ENCODE results near the gene NKAIN2.

DNA sequence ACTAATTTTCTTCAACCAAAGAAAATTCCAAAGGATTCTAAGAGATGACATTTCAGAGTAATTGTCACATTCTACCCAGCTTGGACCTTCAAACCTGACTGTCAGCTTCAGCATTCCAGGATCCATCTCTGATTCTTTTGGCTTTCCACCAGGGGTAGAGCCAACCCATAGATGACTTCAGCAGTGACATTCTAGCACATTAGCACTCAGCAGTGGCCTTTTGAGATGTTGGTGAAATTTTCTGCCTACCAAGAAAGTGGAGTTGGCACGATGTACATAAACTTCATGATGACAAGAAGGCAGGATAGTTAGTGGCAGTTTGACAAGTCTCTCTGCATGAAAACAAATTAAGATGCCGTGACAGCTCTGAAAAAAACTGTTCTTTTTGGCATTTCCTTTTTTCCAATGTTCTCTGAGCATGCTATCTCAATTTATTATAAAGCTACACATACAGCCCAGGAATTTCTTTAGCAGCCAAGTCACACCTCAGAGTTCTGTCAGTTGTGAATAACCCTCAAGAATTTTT, 692.1 kb downstream of the NKAIN2 start:
- TF ChIP-seq CTCF (IDR thresholded peaks at IDR 0.05) (no peak), POLR2AphosphoS5 (IDR thresholded peaks at IDR 0.05) (no peak)

Measured in sigmoid colon (tissue), 4 donors.